ENCODE results near the gene AJAP1. TPM values are rescaled to one million over a fixed set of nuclear protein-coding genes. Genes with fewer than 3 reads are reported as not detected.
A peak's percentile ranks its signal among the peaks of the same experiment; 100 is the strongest.

Gene AJAP1
- polyA plus RNA-seq, 1 donor: 0.92 TPM

- no peak for DNase-seq
Measured at GRCh38 chr1:4702932-4703331, 48.5 kb downstream of the AJAP1 start.

GRCh38 chr1:4703646-4704045 is 49.2 kb downstream of the AJAP1 start:
- DNase-seq: no peak

- no peak for DNase-seq
Measured at GRCh38 chr1:4708840-4709507, 54.6 kb downstream of the AJAP1 start.

- no peak for DNase-seq
Measured at GRCh38 chr1:4709641-4710040, 55.2 kb downstream of the AJAP1 start.

- no peak for DNase-seq
Measured at GRCh38 chr1:4710592-4711415, 56.4 kb downstream of the AJAP1 start.

- no peak for DNase-seq
Measured at GRCh38 chr1:4711416-4712275, 57.2 kb downstream of the AJAP1 start.

- DNase-seq: no peak
Measured at GRCh38 chr1:4713669-4714068, 59.3 kb downstream of the AJAP1 start.

- no peak for DNase-seq
Measured at GRCh38 chr1:4716406-4716805, 62.0 kb downstream of the AJAP1 start.

GRCh38 chr1:4718071-4718470 is 63.7 kb downstream of the AJAP1 start:
- DNase-seq: no peak

- DNase-seq: no peak
Measured at GRCh38 chr1:4723106-4723505, 68.7 kb downstream of the AJAP1 start.

- DNase-seq: no peak
Measured at GRCh38 chr1:4724001-4724400, 69.6 kb downstream of the AJAP1 start.

GRCh38 chr1:4724695-4725250 is 70.4 kb downstream of the AJAP1 start:
- no peak for DNase-seq

- DNase-seq: no peak
Measured at GRCh38 chr1:4725416-4725815, 71.0 kb downstream of the AJAP1 start.

- DNase-seq: peak; percentile 15
Measured at GRCh38 chr1:4726620-4727341, 72.4 kb downstream of the AJAP1 start.

- DNase-seq: no peak
Measured at GRCh38 chr1:4728319-4729089, 74.1 kb downstream of the AJAP1 start.

GRCh38 chr1:4729090-4729471 is 74.7 kb downstream of the AJAP1 start:
- no peak for DNase-seq

GRCh38 chr1:4730078-4730477 is 75.7 kb downstream of the AJAP1 start:
- no peak for DNase-seq

- no peak for DNase-seq
Measured at GRCh38 chr1:4733446-4734177, 79.2 kb downstream of the AJAP1 start.

- no peak for DNase-seq
Measured at GRCh38 chr1:4734219-4734618, 79.8 kb downstream of the AJAP1 start.

- no peak for DNase-seq
Measured at GRCh38 chr1:4734791-4735190, 80.4 kb downstream of the AJAP1 start.

GRCh38 chr1:4736254-4736653 is 81.8 kb downstream of the AJAP1 start:
- DNase-seq: no peak
